Kidney (tissue), 14 donors: ENCODE results near the gene RPS21. TPM values are rescaled to one million over a fixed set of nuclear protein-coding genes. Genes with fewer than 3 reads are reported as not detected.

Source experiments
- DNase-seq, 5 donors: peaks; one replicate each; pipeline ENCODE4 v3.0.0-alpha.2; 2013 to 2020
- FAIRE-seq: peaks from 2 replicates; lab custom pipeline; 2012; peaks lifted over from hg19 to GRCh38; lab: Jason Lieb, UNC
- H3K27ac ChIP-seq, 2 donors: one replicate each; pipeline ENCODE4 v1.7.0; 2013; ENCODE audit warnings: low read depth in 2 of 2, low read length in 2 of 2, inconsistent platforms in 1 of 2
- H3K27me3 ChIP-seq: one replicate; pipeline ENCODE4 v1.7.1; 2013; ENCODE audit warnings: low read length, inconsistent platforms; ENCODE audit not compliant: control insufficient read depth, insufficient read depth
- H3K36me3 ChIP-seq, 3 donors: one replicate each; pipeline versions ENCODE4 v1.7.0 to v1.7.1; 2013; ENCODE audit warnings: low read length in 3 of 3, control low read depth in 1 of 3, inconsistent platforms in 1 of 3; ENCODE audit not compliant: insufficient read depth in 3 of 3, control insufficient read depth in 2 of 3
- H3K4me1 ChIP-seq, 3 donors: one replicate each; pipeline versions ENCODE4 v1.7.0 to v1.7.1; 2013; ENCODE audit warnings: low read length in 3 of 3, inconsistent platforms in 1 of 3, low read depth in 1 of 3; ENCODE audit not compliant: control insufficient read depth in 2 of 3, insufficient read depth in 2 of 3
- H3K4me3 ChIP-seq, 3 donors: one replicate each; pipeline versions ENCODE4 v1.7.0 to v1.8.1; 2013; ENCODE audit warnings: low read length in 3 of 3, control low read depth in 1 of 3, inconsistent platforms in 1 of 3
- H3K9ac ChIP-seq, 3 donors: one replicate each; pipeline versions ENCODE4 v1.7.0 to v1.7.1; 2013; ENCODE audit warnings: low read length in 3 of 3, control low read depth in 1 of 3, inconsistent platforms in 1 of 3
- H3K9me3 ChIP-seq, 3 donors: one replicate each; pipeline versions ENCODE4 v1.7.0 to v1.7.1; 2013; ENCODE audit warnings: low read length in 3 of 3, control low read depth in 1 of 3, inconsistent platforms in 1 of 3; ENCODE audit not compliant: control insufficient read depth in 2 of 3, insufficient read depth in 1 of 3
- CTCF ChIP-seq: IDR thresholded peaks from 3 replicates; pipeline ENCODE4 v1.5.1; 2012; ENCODE audit warnings: mild to moderate bottlenecking, moderate library complexity, borderline replicate concordance; ENCODE audit not compliant: insufficient read depth; ENCODE audit errors: extremely low read depth
- intact Hi-C: fragments of 100-400 bp; cut with DNase I; formaldehyde crosslinking; loops from one replicate; pipeline ENCODE4 v1.11.1; 2022
- polyA plus RNA-seq: library from polyadenylated mRNA; stranded (reverse); fragments of 350-450 nt; fragmentation: Illumina TruSeq; extraction: RNeasy Lipid Tissue Mini Kit (QIAGEN cat#74804); gene quantifications from one replicate; pipeline ENCODE4 v1.2.3, GENCODE V29; 2014; ENCODE audit warnings: low read depth, low replicate concordance; ENCODE audit not compliant: insufficient read depth
- total RNA-seq: library from RNA; stranded (reverse); fragmentation: NEBNext Ultra II Directional; extraction: Animal tissue kit (Norgen Biotek cat#: 25700); gene quantifications from one replicate; pipeline ENCODE4 v1.2.1, GENCODE V29; 2021
- donor health status: control.
- donor health status: control.
- donor health status: control.
- donor health status: control.
- donor health status: control.
- donor health status: DM: yes; HTN: yes; CAD: no.
- donor health status: Normal renal cell carcinoma (clear cell type).

RPS21 gene
- total and polyA plus RNA-seq, 2 donors from 2014 or later: 1,221 to 2,336 TPM

- H3K4me3 ChIP-seq: no peak overlapping the region
- H3K9ac ChIP-seq: no peak overlapping the region
- H3K27me3 ChIP-seq: no peaks in the 10 kb centered on the region
- no peak for FAIRE-seq
- no peaks in the 10 kb centered on the region for H3K36me3 ChIP-seq
- peaks cover 0 to 29% (median 18%) of the 10 kb centered on the region in 3 donors for H3K4me1 ChIP-seq
- H3K9me3 ChIP-seq: no peaks in the 10 kb centered on the region
- peak; percentile 30 for TF ChIP-seq CTCF
- DNase-seq: peak; percentile 86 to 91 (median 88)
- intact Hi-C loops: no loop called here
- no peak overlapping the region for H3K27ac ChIP-seq
Measured at GRCh38 chr20:62409931-62410745, 23.2 kb downstream of the RPS21 start.

GRCh38 chr20:62410746-62411478 lies 24.0 kb downstream of the RPS21 start:
- DNase-seq (no peak), FAIRE-seq (no peak)
- Histone ChIP-seq H3K9me3 (no peaks in the 10 kb centered on the region), H3K4me1 (peaks cover 0 to 21% (median 13%) of the 10 kb centered on the region in 3 donors), H3K36me3 (no peaks in the 10 kb centered on the region), H3K4me3 (no peak overlapping the region), H3K27me3 (no peaks in the 10 kb centered on the region), H3K27ac (no peak overlapping the region), H3K9ac (no peak overlapping the region)
- TF ChIP-seq CTCF: no peak
- intact Hi-C loops: no loop called here

- H3K4me3 ChIP-seq: no peak overlapping the region
- DNase-seq: no peak
- no peaks in the 10 kb centered on the region for H3K36me3 ChIP-seq
- no peak for TF ChIP-seq CTCF
- no peaks in the 10 kb centered on the region for H3K9me3 ChIP-seq
- H3K9ac ChIP-seq: no peak overlapping the region
- FAIRE-seq: no peak
- intact Hi-C loops: no loop called here
- H3K27me3 ChIP-seq: no peaks in the 10 kb centered on the region
- H3K27ac ChIP-seq: no peak overlapping the region
- peaks cover 0 to 15% (median 7%) of the 10 kb centered on the region in 3 donors for H3K4me1 ChIP-seq
Measured at GRCh38 chr20:62411479-62412193, 24.7 kb downstream of the RPS21 start.
